HAP-1 (cell line): ENCODE results near the gene MACF1.
"Not testable (repeated sequence)": the region's sequence is repeated elsewhere in the genome, so short reads cannot be mapped to it uniquely, and the experiment has no call there.

Experiments
- DNase-seq, 2 experiments: peaks; one replicate each; pipeline ENCODE4 v3.0.0-alpha.2; 2016 to 2020; ENCODE audit warnings: low spot score in 2 of 2
- H3K27me3 ChIP-seq: fragments of 250-450 bp; sonication (Bioruptor Pico); 2 replicates; pipeline ENCODE4 v1.5.1; 2020; ENCODE audit warnings: low read depth, mild to moderate bottlenecking, moderate library complexity
- H3K36me3 ChIP-seq: fragments of 250-450 bp; sonication (Bioruptor Pico); replicated peaks from 2 replicates; pipeline ENCODE4 v1.5.1; 2020; ENCODE audit warnings: mild to moderate bottlenecking
- H3K4me1 ChIP-seq: fragments of 250-450 bp; sonication (Bioruptor Pico); 2 replicates; pipeline ENCODE4 v1.5.1; 2020; ENCODE audit warnings: mild to moderate bottlenecking
- H3K4me3 ChIP-seq: fragments of 250-450 bp; sonication (Bioruptor Pico); 2 replicates; pipeline ENCODE4 v1.5.1; 2020; ENCODE audit warnings: mild to moderate bottlenecking, moderate library complexity
- H3K9me3 ChIP-seq: fragments of 250-450 bp; sonication (Bioruptor Pico); 2 replicates; pipeline ENCODE4 v1.5.1; 2020; ENCODE audit warnings: mild to moderate bottlenecking, moderate library complexity
- in situ Hi-C: fragments of 300-500 bp; cut with MboI; formaldehyde crosslinking; loops from 3 replicates; pipeline ENCODE4 v1.14.3; 2020; ENCODE audit warnings: low sequenced_read_pairs, inconsistent platforms, mixed read lengths

MACF1 gene, protein sequence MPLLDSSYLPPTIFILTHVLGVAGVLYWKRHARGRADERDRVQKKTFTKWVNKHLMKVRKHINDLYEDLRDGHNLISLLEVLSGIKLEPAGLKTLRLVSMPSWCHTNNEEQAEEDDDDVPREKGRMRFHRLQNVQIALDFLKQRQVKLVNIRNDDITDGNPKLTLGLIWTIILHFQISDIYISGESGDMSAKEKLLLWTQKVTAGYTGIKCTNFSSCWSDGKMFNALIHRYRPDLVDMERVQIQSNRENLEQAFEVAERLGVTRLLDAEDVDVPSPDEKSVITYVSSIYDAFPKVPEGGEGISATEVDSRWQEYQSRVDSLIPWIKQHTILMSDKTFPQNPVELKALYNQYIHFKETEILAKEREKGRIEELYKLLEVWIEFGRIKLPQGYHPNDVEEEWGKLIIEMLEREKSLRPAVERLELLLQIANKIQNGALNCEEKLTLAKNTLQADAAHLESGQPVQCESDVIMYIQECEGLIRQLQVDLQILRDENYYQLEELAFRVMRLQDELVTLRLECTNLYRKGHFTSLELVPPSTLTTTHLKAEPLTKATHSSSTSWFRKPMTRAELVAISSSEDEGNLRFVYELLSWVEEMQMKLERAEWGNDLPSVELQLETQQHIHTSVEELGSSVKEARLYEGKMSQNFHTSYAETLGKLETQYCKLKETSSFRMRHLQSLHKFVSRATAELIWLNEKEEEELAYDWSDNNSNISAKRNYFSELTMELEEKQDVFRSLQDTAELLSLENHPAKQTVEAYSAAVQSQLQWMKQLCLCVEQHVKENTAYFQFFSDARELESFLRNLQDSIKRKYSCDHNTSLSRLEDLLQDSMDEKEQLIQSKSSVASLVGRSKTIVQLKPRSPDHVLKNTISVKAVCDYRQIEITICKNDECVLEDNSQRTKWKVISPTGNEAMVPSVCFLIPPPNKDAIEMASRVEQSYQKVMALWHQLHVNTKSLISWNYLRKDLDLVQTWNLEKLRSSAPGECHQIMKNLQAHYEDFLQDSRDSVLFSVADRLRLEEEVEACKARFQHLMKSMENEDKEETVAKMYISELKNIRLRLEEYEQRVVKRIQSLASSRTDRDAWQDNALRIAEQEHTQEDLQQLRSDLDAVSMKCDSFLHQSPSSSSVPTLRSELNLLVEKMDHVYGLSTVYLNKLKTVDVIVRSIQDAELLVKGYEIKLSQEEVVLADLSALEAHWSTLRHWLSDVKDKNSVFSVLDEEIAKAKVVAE (N-terminal part only)

DNA sequence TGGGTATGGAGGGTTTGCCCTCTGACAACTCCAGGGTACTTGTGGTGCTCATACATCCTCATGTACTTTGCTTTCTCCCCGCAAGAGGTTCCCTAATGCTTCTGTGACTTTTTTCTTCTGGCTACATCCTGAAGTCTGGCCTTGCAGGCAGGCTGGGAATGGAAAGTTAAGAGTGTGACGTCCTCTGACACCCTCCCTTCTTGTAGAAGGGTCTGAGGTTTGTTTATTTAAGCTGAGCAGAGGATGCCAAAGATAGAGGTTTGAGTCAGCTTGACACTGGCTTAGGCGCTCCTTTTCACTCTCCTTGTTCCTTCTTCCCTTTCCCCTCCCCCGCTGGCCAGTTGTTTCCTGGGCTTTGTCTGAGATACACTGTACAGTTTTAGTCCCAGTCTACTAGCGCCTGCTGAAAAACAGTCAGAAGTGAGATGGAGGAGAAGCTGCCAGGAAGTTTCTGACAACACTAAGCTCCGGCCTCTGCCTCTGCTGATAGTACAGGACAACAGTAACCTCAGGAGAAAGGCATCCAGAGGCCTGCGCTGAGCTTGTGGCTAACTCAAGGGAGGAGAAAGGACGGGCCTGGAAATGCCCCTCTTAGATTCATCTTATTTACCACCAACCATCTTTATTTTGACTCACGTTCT, at the start of gene MACF1:
Gene MACF1 (plus strand): TSS at position 255 of the 641 bp plus-strand sequence. CDS start 328 bp downstream, at position 583.
- Histone ChIP-seq H3K4me3 (no peak within 1 kb of the TSS), H3K36me3 (no peaks in the 10 kb centered on the region), H3K9me3 (no peaks in the 10 kb centered on the region), H3K4me1 (peaks cover 11% of the 10 kb centered on the region), H3K27me3 (no peaks in the 10 kb centered on the region)
- in situ Hi-C loops: no loop called here
- peak in 1 of 2 experiments; percentile 24 for DNase-seq

DNA sequence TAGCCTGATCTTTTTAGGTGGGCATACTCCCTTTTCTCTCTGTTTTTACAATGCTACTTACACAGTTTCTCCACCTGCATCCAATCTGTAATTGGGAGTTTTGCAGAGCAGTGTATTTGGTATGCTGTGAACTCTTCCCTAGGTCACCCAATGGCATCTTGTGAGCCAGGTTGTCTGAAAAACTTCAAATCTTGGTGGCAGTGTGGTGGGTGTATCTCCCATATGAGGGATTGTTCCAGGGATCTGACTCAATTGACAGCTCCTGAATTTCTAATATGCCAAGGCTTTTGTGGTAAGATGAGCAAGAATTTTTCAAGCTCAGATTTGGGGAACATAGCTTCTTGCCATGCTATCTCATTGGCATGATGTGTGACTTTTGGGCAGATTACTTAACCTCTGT, 47.2 kb upstream of the MACF1 start:
- Histone ChIP-seq H3K4me3 (no peak overlapping the region), H3K9me3 (no peaks in the 10 kb centered on the region), H3K27me3 (peaks cover 5% of the 10 kb centered on the region; the same call in 1 of the 2 replicates), H3K4me1 (no peaks in the 10 kb centered on the region; the same call in 1 of the 2 replicates), H3K36me3 (no peaks in the 10 kb centered on the region)
- in situ Hi-C loops: no loop called here
- DNase-seq: no peak

DNA sequence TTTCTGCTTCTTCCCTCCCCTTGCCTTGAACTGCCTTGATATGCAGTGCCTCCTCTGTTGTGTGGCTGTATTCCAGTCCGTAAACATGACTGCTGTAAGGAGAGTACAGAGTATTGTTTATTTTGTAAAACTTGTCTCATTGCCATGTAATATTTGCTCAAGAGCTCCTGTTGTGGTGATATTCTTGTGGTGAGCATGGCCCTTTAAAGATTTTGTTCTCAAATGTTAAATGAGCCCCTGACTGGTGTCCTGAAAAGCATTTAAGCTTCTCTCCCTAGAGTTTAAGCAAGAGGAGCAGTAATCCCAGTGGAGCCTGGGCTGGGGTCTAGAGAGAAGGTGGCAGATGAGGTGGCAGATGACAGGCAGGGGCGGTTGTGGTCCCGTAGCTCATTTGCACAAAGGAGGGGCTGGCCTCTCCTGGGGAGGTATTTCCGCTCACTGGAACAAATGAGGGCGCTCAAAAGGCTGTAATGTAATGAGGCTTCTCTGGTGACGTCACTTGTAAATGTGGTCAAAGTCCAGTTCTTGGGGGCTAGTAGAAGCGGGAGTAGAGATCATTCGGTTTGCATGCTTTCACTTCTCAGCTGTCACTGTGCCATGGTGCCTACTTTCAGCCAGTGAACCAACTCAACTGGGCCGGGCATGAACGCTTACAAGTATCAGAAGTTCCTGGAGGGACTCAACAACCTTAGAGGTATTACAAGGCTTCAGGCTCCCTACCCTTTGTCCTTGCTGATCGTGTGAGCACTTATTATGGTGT, 46.0 kb upstream of the MACF1 start:
- Histone ChIP-seq H3K9me3 (no peaks in the 10 kb centered on the region), H3K4me1 (no peaks in the 10 kb centered on the region; the same call in 1 of the 2 replicates), H3K27me3 (peaks cover 5% of the 10 kb centered on the region; the same call in 1 of the 2 replicates), H3K36me3 (no peaks in the 10 kb centered on the region), H3K4me3 (no peak overlapping the region)
- no peak for DNase-seq
- in situ Hi-C loops: no loop called here

DNA sequence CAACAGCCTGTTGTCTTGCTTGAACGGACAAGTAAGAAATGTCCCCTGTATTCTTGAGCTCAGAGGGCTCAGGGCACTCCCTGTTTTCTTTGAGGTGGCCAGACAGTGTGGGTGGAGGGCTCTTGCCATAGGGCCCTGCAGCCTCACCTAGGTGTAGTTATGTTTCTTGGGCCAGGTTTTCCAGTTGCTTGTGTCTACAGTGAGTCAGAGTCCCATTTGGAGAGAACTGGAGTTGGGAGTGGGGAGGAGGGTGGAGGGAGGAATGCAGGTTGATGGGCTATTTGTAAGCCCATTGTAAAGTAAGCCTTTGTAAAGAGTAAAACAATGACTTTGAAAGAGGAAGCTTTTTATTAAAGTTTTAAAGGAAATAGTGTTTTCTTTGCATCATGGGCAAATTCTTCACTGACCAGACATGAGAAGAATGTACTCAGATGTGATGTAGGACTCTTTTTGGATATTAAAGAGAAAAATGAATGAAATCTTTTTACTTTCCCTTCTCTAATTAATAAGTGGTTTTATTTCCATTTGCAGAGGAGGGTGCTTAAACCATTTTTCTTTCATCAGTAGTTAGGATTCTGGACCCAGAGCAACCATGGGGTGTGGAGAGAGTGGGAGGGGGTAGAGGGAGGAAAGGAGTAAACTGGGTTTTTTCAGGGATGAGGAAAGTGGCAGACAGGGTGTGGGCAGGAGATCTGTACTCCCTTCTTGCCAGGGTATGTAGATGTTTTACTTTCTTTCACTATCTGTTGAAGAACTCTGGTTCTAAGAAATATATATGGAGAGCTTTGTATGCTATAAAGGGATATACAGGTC, 45.1 kb upstream of the MACF1 start:
- Histone ChIP-seq H3K4me3 (no peak overlapping the region), H3K4me1 (no peaks in the 10 kb centered on the region; the same call in 1 of the 2 replicates), H3K9me3 (no peaks in the 10 kb centered on the region), H3K36me3 (no peaks in the 10 kb centered on the region), H3K27me3 (peaks cover 5% of the 10 kb centered on the region; the same call in 1 of the 2 replicates)
- peak; percentile 20 to 25 for DNase-seq
- in situ Hi-C loops: no loop called here

DNA sequence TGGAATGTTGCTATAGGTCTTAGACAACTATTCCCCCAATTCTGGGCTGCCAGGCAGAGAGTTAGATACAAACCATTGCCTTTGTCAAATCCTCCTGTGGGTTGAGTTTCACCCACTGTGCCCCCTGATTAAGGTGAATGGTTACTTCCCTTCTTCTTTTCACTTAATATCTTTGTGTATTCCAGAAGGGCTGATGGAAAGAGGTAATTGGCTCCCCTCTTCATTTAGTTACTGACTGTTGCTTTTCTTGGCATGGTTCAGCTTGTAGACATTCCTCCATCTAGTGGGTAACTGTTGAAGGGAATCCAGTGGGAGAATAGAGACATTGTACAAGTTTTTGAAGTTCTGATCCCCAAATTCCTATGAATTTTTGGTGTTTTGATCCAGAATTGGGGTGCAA, 43.8 kb upstream of the MACF1 start:
- no peak for DNase-seq

DNA sequence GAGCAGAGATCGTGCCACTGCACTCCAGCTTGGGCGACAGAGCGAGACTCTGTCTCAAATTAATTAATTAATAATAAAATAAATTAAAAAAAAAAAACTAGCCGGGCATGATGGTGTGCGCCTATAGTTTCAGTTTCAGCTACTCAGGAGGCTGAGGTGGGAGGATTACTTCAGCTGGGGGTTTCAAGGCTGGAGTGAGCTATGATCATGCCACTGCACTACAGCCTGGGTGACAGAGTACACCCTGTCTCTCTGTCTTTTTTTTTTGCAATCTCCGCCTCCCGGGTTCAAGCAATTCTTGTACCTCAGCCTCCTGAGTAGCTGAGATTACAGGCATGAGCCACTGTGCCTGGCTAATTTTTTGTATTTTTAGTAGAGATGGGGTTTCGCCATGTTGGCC, 42.7 kb upstream of the MACF1 start:
- in situ Hi-C loops: not testable (repeated sequence)

More for the DNA sequence above, 43.8 kb upstream of the MACF1 start:
- Histone ChIP-seq H3K4me1 (no peaks in the 10 kb centered on the region; the same call in 1 of the 2 replicates), H3K27me3 (peaks cover 5% of the 10 kb centered on the region; the same call in 1 of the 2 replicates), H3K9me3 (no peaks in the 10 kb centered on the region), H3K4me3 (no peak overlapping the region), H3K36me3 (no peaks in the 10 kb centered on the region)
- in situ Hi-C loops: no loop called here

DNA sequence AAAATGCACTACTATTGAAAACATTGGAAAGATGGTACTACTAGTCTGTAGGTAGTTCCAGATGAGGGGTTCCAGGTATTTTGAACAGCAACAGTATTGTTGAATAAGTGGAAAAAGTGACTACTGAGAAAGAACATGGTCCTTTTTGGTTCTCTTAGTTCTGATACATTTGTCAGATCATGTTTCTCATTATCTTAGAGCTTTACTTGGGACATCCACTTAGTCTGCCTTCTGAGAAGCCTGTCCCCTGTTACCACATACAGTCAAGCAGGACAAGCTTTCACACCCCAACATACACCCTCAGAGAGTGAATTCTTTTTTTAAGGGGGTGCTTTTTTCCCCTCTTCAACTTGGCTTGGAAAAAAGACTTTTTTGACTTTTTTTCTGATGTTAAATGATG, 41.0 kb upstream of the MACF1 start:
- Histone ChIP-seq H3K36me3 (no peaks in the 10 kb centered on the region), H3K4me3 (no peak overlapping the region), H3K27me3 (peaks cover 5% of the 10 kb centered on the region; the same call in 1 of the 2 replicates), H3K9me3 (no peaks in the 10 kb centered on the region), H3K4me1 (no peaks in the 10 kb centered on the region; the same call in 1 of the 2 replicates)
- no peak for DNase-seq
- in situ Hi-C loops: no loop called here

More for the DNA sequence above, 42.7 kb upstream of the MACF1 start:
- not testable (repeated sequence) for DNase-seq, H3K27me3 ChIP-seq, H3K4me3 ChIP-seq, H3K36me3 ChIP-seq, H3K9me3 ChIP-seq, H3K4me1 ChIP-seq

DNA sequence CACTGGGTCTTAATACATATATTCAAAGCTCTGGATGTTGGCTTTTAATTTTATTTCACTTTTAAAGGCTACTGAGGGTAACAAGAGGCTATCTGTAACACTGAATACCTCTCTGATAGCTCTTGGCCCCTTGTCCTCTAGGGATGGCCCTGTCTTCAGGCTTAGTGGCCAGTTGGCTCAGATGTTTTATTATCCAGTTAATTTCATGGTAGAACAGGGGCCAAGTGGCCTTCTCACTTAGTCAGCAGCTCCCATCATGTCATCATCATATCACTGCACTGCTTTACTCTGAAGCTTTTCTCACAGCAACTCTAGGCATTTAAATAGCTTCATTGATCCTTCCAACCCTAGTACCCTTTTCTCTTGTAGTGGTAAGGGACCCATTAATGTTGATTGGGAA, 40.2 kb upstream of the MACF1 start:
- Histone ChIP-seq H3K4me3 (no peak overlapping the region), H3K36me3 (no peaks in the 10 kb centered on the region), H3K27me3 (peaks cover 5% of the 10 kb centered on the region; the same call in 1 of the 2 replicates), H3K4me1 (no peaks in the 10 kb centered on the region; the same call in 1 of the 2 replicates), H3K9me3 (no peaks in the 10 kb centered on the region)
- in situ Hi-C loops: no loop called here
- no peak for DNase-seq

DNA sequence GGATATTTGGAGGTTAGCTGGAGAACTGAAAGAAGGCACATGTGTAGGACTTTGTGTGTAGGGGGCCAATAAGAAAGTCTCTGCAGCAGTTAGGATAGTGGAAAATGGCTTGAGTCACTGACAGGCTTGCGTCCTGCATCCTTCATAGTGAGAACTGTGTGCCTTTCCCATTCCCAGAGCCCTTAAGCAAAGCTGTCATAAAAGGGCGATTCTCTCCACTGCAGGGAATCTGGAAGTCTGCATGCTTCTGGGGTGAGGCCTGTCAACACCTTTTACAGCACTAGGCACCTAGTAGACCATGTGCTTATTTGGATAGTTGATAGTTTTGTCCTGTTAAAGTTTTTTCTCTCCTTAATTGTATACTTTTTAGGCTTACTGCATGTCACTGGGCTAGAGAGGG, 39.4 kb upstream of the MACF1 start:
- Histone ChIP-seq H3K27me3 (peaks cover 4% of the 10 kb centered on the region; the same call in 1 of the 2 replicates), H3K9me3 (no peaks in the 10 kb centered on the region), H3K4me1 (peaks cover 3% of the 10 kb centered on the region), H3K36me3 (no peaks in the 10 kb centered on the region), H3K4me3 (no peak overlapping the region)
- no peak for DNase-seq
- in situ Hi-C loops: no loop called here

DNA sequence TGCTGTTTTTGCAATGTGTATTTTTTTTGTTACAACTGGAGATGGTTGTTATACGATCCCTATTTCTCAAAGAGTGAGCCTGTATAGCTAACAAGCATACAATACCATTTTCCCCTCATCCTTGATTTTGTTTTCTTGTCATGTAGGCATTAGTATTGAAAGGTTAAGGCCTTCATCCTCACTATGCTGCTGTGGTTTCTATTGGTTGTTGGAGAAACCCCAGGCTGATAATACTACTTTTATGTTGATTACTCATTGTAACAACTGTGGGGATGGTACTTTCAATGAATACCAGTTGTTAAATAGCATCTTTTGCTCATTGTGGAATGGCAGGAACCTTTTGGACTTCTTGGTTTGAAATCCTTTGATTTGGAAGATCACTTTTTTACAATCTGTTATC, 39.0 kb upstream of the MACF1 start:
- no peaks in the 10 kb centered on the region for H3K9me3 ChIP-seq
- H3K4me3 ChIP-seq: no peak overlapping the region
- in situ Hi-C loops: no loop called here
- no peak for DNase-seq
- H3K27me3 ChIP-seq: no peaks in the 10 kb centered on the region
- no peaks in the 10 kb centered on the region for H3K36me3 ChIP-seq
- peaks cover 7% of the 10 kb centered on the region for H3K4me1 ChIP-seq

DNA sequence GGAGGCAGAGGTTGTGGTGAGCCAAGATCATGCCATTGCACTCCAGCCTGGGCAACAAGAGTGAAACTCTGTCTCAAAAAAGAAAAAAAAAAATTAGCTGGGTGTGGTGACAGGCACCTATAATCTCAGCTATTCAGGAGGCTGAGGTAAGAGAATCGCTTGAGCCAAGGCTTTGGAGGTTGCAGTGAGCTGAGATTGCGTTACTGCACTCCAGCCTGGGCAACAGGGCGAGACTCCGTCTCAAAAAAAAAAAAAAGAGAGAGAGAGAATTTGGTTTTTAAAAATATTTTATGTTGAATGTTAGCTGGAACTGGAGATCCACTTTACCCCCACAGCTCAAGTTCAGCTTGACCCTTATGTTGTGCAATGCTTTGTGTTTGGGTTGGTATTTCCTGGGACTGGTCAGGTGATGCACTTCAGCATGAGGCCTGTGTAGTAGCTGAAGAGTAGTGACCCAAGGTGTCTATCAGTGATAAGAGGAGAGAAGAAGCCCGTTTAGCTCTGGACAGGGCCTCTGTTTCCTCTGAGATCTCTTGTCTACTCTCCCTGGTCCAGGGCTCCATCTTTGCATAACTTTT, 36.8 kb upstream of the MACF1 start:
- peaks cover 26% of the 10 kb centered on the region for H3K4me1 ChIP-seq
- H3K36me3 ChIP-seq: no peaks in the 10 kb centered on the region; the same call in 1 of the 2 replicates
- no peaks in the 10 kb centered on the region for H3K9me3 ChIP-seq
- H3K27me3 ChIP-seq: no peaks in the 10 kb centered on the region
- in situ Hi-C loops: no loop called here
- no peak overlapping the region for H3K4me3 ChIP-seq
- DNase-seq: no peak
